Measurements from ENCODE around the gene MSRB3.

DNA sequence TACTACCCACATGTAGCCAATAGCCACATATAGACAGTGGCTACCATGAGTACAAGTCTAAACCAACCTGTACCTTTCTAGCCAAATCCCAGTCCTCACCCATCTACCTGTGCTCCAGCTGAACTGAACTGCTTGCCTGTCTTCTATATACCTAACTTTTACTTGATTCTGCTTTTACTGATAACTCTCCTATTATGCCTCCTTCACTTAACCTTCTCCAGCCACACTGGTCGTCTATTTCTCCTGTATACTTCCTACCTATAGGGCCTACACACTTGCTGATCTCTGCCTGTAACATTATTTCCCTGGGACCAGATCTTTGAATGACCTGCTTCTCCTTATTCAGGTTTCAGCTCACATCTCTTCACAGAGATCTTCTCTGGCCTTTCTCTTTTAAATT lies 26.0 kb upstream of the MSRB3 start:
- TF ChIP-seq, protein P1, sequence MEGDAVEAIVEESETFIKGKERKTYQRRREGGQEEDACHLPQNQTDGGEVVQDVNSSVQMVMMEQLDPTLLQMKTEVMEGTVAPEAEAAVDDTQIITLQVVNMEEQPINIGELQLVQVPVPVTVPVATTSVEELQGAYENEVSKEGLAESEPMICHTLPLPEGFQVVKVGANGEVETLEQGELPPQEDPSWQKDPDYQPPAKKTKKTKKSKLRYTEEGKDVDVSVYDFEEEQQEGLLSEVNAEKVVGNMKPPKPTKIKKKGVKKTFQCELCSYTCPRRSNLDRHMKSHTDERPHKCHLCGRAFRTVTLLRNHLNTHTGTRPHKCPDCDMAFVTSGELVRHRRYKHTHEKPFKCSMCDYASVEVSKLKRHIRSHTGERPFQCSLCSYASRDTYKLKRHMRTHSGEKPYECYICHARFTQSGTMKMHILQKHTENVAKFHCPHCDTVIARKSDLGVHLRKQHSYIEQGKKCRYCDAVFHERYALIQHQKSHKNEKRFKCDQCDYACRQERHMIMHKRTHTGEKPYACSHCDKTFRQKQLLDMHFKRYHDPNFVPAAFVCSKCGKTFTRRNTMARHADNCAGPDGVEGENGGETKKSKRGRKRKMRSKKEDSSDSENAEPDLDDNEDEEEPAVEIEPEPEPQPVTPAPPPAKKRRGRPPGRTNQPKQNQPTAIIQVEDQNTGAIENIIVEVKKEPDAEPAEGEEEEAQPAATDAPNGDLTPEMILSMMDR (IDR thresholded peaks at IDR 0.05; ENCODE audit: extremely low read depth in 1 of 2, insufficient read depth in 1 of 2, low read depth in 1 of 2, low read length in 2 of 2): no peak
- TF ChIP-seq EZH2 (IDR thresholded peaks at IDR 0.05; ENCODE audit: borderline replicate concordance, low read depth, low read length, severe bottlenecking) (no peak), POLR2AphosphoS5 (IDR thresholded peaks at IDR 0.05; ENCODE audit: insufficient read depth, low read depth, low read length) (no peak), POLR2A (IDR thresholded peaks at IDR 0.05; ENCODE audit: low read depth, low read length) (no peak)
